HG02970 (cell line): ENCODE measurements around the gene FRMD6.
"Not testable (repeated sequence)": the region's sequence is repeated elsewhere in the genome, so short reads cannot be mapped to it uniquely, and the experiment has no call there.

Source experiments
- ATAC-seq: cut with Tn5 transposase; IDR thresholded peaks from one replicate; pipeline ENCODE4 v1.9.1; 2021; ENCODE audit warnings: mild to moderate bottlenecking, moderate library complexity, moderate number of reproducible peaks; ENCODE audit not compliant: unreplicated experiment, low FRiP score

The FRMD6 gene

GRCh38 chr14:51765726-51766125 is 114.0 kb downstream of the FRMD6 start:
- ATAC-seq: not testable (repeated sequence)

DNA sequence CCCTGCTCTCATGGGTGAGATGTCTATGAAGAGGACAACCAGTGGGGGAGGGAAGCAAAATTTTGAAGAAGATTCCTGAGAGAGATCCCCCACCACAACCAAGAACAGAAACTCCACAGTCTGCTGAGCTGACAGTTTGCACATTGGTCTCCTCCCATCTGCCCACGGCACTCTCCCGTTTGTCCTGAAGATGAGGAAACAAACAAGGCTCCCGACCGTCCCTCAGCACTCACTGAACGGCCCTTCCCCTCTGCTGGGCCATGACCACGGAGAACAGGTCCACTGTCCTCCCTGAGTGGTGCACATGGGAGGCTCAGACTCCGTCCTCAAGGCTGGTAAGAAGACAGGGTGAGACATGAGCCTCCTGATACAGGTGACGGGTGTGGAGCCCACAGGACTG is 114.9 kb downstream of the FRMD6 start:
- not testable (repeated sequence) for ATAC-seq

DNA sequence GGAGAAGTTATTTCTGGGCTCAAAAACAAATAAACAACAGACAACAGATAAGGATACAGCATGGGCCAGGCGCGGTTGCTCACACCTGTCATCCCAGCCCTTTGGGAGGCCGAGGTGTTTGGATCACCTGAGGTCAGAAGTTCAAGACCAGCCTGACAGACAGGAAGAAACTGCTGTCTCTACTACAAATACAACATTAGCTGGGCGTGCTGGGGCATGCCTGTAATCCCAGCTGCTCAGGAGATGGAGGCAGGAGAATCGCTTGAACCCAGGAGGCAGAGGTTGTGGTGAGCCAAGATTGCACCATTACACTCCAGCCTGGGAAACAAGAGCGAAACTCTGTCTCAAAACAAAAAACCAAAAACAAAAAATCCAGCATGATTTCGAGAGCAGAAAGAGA is 117.6 kb downstream of the FRMD6 start:
- not testable (repeated sequence) for ATAC-seq

GRCh38 chr14:51774209-51774608 is 122.5 kb downstream of the FRMD6 start:
- ATAC-seq: no peak

- no peak for ATAC-seq
Observed at GRCh38 chr14:51776102-51776894, 124.6 kb downstream of the FRMD6 start.

- ATAC-seq: no peak
Observed at GRCh38 chr14:51780006-51780692, 128.4 kb downstream of the FRMD6 start.
